GM12891 (cell line): ENCODE measurements around the gene RNF115.
A peak's percentile ranks its signal among the peaks of the same experiment; 100 is the strongest.

Source experiments
- PAX5 ChIP-seq: IDR thresholded peaks from 2 replicates; pipeline ENCODE4 v1.6.1; 2011; ENCODE audit warnings: low read length, moderate library complexity, mild to moderate bottlenecking; ENCODE audit not compliant: insufficient read depth, severe bottlenecking
- POLR2A ChIP-seq: IDR thresholded peaks from 2 replicates; pipeline ENCODE4 v1.6.1; 2011; ENCODE audit warnings: low read depth, low read length, control low read depth
- POLR2AphosphoS5 ChIP-seq: IDR thresholded peaks from 2 replicates; pipeline ENCODE4 v1.6.1; 2011; ENCODE audit warnings: low read depth, low read length, control low read depth
- SPI1 ChIP-seq: IDR thresholded peaks from 2 replicates; pipeline ENCODE4 v1.6.1; 2011; ENCODE audit warnings: low read depth, low read length, control low read depth
- TAF1 ChIP-seq: IDR thresholded peaks from 2 replicates; pipeline ENCODE4 v1.6.1; 2011; ENCODE audit warnings: low read depth, low read length, control low read depth

GRCh38 chr1:145845144-145845513, 21.2 kb upstream of the RNF115 start:
- TF ChIP-seq POLR2AphosphoS5 = no peak; the same call in 1 of the 2 replicates
- TF ChIP-seq POLR2A = no peak
- no peak for TF ChIP-seq TAF1
- TF ChIP-seq PAX5 = no peak
- peak; percentile 95 for TF ChIP-seq SPI1
